Esophagus mucosa (tissue), 1 donor: ENCODE data around the gene MDGA2. TPM values are rescaled to one million over a fixed set of nuclear protein-coding genes. Genes with fewer than 3 reads are reported as not detected.
"Not testable (repeated sequence)": the region's sequence is repeated elsewhere in the genome, so short reads cannot be mapped to it uniquely, and the experiment has no call there.

Experiments used
- ATAC-seq: fragments of 200-7000 bp; cut with Tn5 transposase; one replicate; pipeline ENCODE4 v1.9.1; 2020
- total RNA-seq: library from RNA; stranded (reverse); gene quantifications from one replicate; pipeline ENCODE4 v1.2.4, GENCODE V29; 2023
- donor health status: DM: yes; HTN: yes; CAD: no.

The MDGA2 gene
- total RNA-seq, 1 donor from 2014 or later, result not detected

DNA sequence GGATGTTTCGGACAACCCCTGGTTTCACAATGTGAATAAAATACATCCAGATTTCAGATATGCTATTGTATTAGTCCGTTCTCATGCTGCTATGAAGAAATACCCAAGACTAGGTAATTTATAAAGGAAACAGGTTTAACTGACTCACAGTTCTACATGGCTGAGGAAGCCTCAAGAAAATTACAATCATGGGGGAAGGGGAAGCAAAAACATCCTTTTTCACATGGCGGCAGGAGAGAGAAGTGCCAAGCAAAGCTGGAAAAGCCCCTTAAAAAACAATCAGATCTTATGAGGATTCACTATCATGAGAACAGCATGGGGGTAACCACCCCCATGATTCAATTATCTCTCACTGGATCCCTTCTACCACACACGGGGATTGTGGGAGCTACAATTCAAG, 451.7 kb downstream of the MDGA2 start:
- no peak for ATAC-seq

DNA sequence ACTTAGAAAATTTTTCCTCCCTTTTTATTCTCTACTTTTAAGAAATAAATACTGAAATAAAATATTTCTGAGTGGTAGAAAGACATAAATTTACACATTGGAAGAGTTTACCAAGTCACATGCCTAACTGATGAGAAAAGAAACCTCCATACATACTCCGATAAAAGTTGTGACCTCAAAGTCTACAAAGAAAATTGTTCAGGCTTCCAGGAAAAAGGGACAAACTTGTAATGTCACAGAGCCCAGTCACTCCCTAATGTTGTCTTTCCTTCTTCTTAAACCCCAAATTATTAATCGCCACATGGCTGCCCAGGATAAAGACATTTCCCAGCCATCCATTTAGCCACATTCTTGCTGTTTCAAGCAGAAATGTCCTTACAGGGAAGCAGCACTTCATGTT, 455.3 kb downstream of the MDGA2 start:
- no peak for ATAC-seq

DNA sequence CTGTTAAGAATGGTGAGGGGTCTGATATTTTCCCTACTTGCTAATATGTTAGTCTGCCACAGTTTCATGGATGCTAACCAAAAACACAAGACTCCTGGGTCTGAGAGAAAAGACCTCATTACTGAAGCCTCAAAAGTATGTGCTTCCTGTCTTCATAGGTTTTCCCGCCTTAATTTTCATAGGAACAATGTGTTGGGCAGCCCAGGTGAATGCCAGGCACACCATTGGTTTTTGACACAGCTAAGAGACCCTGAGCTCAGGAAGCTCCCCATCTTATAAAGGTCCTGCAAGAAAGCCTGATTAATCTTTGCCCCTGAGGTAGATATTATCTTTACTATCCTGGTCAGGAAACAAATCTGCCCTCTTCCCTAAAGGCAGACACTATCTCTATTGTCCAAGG, 464.1 kb downstream of the MDGA2 start:
- ATAC-seq, result no peak

DNA sequence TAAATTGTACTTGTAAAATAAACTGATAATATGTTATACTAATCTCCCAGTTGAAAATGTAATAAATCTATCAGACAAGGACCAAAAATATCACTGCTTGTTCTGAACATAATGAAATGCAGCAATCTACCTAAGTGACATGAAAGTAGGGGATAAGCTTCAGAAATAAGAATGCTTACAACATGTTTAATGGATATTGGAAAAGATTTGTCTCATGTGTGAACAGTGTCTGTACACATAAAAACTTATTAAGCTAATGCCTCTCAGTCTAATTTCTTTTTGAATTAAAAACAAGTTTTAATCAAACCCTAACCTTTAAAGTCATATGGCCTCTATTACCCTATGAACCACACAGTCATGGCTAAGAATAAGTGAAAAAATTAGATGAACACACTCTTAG, 465.3 kb downstream of the MDGA2 start:
- ATAC-seq, result no peak

DNA sequence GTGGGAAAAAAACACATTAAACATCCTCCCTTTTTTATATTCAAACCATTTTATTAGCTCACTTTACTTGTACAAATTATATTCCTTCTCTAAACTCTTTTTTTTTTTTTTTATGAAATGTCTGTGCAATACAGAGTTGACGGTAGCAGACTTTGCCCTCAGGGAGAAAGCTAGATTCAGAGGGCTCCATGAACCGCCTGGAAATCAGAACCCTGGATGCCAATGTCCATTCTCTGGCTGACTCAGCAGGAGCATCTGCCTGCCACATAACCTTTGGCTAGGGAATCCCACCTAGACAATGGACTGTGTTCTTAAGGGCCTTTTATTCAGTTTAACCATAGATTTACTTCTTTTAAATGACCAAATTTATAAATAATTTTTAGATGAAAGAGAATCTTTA, 467.0 kb downstream of the MDGA2 start:
- ATAC-seq, result no peak

DNA sequence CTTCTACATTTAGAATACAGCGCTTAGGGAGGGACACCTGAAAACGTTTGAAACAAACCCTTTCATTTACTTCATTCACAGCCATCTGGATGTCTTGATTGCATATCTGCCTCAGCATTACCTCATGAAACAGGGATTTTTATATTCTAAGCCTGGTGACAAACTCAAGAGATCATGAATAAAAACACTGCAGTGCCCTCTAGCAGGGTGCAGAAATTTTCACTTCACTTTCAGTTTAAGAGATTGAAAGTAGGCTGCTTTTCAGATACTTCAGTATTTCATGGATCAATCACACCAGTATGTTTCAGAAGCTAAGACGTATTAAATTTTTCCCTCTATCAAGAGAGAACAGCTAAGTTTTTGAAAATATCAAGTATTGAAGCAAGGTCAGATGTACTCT, 467.8 kb downstream of the MDGA2 start:
- ATAC-seq, result no peak

DNA sequence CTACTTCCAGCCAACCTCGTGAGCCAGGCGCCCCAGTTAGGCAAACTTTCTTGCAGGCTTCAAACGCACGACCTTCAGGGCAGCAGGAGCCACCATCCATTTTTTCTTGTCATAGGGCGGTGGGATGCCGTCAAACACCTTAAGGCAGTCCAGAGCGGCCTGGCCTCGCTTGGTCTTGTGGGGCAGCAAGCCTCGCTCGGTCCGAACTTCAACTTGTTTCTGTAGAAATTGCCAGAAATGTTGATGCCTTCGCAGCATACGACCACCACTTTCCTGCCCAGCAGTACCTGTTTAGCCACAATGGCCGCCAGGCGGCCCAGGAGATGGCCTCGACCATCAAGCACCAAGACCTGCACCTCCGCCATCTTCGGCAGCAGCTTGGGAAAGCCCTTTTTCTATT, 474.7 kb downstream of the MDGA2 start:
- ATAC-seq, result no peak

DNA sequence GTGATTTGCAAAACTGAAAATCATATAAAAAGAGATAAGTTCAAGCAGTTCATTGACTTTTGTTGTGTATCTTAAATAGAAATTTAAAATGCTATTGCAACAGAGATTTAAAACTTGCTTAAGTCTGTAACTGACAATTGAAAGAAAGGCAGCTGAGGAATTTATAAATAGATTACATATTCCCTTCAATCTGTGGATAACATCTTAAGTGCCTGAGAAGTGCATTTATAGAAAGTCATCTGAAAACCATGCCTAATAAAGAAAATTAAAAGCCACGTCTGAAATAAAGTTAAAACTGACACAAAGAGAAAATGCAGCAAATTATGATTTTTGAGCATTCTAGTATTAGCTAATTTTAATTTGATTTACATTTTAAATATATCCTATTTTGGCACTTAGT, 479.8 kb downstream of the MDGA2 start:
- ATAC-seq, result no peak

DNA sequence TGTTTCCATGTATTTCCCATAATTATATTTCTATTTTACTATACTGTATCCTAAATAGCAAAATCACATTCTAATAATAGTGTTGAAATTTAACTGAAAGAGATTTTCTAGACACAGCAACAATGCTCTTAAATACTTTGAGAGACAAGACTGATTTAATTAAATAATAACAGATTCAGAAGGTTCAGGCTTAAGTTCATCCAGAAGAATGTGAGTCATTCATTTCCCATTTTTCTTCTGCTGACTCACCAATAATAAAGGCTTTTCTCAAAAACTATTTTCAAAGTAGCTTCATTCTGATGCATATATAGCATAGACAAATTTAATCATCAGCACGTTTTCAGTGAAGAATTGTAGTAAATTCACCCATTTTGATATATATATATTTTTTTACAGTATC, 481.4 kb downstream of the MDGA2 start:
- no peak for ATAC-seq

DNA sequence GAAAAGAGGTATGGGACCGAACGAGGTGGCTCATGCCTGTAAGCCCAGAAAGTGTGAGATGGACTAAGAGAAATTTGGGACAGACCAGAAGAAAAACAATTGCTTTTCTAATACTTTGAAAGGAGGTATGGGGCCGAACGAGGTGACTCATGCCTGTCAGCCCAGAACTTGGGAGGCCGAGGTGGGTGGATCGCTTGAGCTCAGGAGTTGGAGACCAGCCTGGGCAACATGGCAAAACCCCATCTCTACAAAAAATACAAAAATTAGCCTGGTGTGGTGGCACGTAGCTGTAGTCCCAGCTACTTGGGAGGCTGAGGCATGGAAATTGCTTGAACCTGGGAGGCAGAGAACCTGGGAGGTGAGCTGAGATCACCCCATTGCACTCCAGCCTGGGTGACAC, 483.2 kb downstream of the MDGA2 start:
- ATAC-seq, result not testable (repeated sequence)

DNA sequence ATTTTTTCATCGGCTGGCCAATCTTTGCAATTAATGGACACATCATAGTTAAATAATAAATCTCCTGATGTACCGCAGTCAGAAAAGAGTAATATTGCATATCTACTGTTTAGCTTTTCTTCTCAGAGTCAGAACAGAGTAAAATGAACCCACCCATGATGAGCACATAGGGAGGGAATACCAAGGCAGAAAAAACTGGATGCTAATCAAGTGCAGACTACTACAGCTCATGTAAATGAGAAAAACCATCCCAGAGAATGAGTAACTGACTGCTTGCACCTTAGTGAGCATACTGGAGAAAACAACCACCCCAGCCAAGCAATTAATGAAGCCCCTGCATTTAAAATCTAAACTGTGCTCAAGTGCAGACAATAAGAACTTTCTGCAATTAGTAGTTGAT, 483.7 kb downstream of the MDGA2 start:
- no peak for ATAC-seq

DNA sequence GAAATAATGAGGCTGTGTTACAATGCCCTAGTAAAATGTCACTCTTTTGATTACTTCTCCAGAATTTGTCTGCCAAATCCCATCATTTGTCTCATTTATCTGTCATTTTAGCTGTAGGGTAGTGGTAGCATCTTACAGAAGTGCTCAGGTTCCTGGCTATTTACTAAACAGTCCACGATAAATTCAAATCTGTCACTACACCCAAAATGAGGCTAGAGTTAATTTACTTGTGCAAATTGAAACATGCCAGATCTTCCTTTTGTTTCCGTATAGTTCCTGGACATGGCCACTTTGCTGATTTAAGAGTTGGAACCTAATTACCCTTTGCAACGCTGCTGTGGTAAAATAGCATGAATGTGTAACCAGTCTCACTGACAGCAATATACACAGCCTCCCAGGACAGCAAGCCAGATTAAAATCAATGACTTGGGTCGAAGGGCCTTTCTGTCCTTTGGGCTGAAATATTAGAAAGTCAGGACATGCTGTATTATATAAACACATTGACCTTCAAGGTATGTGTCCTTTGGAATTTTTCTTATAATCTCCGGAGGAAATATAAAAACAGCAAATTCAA, 485.4 kb downstream of the MDGA2 start:
- no peak for ATAC-seq

DNA sequence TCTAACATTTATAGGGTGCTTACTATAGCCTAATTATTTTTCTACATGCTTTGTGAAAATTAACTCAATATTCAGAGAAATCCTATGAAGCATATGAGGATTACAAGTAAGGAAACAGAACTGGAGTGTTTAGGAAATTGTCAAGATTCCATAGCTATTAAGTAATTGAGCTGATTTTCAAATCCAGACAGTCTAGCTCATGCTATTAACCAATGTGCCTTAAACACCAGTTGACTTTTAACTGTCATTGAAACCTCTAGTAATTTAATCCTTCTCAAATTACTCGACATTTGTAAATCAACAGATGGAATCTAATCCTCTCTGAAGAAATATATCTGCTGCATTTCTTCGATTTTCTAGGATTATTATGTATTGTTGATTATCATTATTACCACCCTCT, 488.9 kb downstream of the MDGA2 start:
- no peak for ATAC-seq

DNA sequence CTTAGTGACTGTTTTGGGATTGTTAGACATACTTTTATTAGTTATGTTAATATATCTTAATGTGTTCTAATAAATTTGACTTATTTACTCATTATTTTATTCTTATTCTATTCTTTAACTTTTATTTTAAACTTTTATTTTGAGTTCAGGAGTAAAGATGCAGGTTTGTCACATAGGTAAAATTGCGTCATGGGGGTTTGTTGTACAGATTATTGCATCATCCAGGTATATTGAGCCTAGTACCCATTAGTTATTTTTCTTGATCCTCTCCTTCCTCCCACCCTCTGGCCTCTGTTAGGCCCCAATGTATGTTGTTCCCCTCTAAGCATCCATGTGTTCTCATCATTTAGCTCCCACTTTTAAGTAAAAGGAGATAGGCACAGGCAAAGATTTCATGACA, 495.5 kb downstream of the MDGA2 start:
- no peak for ATAC-seq

DNA sequence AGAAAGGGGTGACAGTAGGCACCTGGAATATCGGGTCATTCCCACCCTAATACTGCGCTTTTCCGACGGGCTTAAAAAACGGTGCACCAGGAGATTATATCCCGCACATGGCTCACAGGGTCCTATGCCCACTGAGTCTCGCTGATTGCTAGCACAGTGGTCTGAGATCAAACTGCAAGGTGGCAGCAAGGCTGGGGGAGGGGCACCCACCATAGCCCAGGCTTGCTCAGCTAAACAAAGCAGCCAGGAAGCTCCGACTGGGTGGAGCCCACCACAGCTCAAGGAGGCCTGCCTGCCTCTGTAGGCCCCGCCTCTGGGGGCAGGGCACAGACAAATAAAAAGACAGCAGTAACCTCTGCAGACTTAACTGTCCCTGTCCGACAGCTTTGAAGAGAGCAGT, 503.5 kb downstream of the MDGA2 start:
- ATAC-seq, result not testable (repeated sequence)

DNA sequence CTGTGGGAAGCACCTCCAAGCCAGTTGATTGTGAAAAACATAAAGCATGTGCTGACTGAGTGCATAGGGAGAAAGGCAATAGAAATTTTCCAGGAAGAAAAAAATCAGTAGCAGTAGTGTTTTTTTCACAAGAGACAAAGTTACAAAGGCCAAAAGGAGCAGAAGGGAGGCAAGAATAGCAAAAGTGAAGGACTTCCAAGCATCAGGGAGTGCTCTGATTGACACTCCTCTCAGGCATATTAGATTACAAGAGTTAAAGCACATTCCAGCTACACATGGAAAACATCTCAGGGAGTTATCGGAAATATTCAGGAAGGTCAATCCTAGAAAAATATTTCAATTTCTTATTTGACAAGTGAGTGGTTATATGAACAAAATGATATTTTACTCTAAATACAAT, 508.0 kb downstream of the MDGA2 start:
- ATAC-seq, result no peak

DNA sequence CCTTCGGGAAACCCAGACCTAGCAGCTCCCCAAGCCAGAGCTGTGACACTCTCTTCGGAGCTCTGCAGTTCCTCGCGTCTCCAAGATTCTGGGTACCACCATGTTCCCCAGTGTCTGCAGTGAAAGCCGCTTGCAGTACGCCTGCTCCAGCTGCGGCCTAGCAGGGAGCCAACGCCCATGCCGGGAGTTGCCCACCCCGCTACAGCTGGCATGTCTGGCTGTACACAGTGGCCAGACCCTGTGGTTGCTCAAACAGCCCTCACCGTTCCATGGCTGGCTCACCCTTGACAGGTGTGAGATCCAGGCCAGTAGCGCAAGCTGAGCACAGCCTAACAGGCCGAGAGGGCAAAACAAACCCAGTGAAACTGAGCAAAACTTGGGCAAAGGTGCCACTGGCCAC, 520.0 kb downstream of the MDGA2 start:
- no peak for ATAC-seq

DNA sequence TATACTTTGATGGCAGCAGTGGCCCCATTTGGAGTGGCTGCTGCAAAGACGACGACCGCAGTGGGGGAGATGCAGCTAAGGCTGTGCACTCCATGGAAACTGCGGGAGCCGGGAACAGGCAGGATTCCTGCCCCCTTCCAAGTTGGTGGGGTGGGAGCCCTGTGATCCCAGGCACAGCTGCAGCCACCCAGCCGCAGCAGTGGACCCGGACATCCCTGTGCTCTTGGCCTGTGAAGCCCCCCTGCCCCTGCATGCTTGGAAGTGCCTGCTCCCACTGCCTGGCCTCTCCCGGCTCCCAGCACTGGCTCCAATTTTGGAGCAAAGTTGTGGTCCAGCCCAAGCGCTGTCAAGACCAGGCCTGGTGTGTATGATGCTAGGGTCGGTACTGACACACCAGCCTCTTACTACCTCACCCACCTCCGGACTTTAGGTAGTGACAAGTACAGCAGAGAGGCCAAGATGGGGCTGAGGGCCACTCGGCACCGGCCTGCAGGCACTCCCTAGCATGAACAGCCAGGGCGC, 521.1 kb downstream of the MDGA2 start:
- no peak for ATAC-seq

DNA sequence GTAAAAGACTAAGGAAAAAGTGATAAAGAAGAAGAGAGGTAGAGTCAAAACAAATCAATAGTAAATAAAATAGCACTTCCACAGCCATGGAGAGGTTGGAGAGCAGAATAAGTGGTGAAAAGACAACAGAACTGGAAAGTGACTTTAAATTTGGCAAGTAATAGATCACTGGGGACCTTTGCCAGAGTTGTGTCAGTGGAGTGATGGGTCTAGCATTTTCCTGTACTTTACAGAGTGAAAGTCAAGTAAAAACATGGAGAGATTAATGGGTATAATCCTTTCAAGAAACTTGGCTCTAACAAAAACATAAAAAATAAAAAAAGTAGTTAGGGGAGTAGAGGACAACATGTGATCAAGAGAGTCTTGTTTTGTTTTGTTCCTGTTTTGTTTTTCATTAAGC, 521.7 kb downstream of the MDGA2 start:
- no peak for ATAC-seq

DNA sequence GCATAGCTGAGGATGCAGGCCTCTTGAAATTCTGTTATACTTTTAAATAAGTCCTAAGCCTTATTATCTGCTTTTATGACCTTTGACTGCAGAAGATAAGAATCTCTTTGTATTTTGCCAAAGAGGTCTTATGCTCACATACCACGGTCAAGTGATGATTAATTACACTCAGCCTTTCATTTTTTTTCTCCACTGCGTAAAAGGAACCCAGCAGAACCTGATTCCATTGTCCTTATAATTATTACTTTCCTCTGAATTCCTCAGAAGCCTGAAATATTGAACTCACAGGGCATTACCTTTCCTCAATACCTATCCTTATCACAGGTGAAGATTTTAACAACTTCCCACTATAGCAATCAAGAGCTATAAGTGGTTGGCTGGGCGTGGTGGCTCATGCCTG, 525.1 kb downstream of the MDGA2 start:
- no peak for ATAC-seq

DNA sequence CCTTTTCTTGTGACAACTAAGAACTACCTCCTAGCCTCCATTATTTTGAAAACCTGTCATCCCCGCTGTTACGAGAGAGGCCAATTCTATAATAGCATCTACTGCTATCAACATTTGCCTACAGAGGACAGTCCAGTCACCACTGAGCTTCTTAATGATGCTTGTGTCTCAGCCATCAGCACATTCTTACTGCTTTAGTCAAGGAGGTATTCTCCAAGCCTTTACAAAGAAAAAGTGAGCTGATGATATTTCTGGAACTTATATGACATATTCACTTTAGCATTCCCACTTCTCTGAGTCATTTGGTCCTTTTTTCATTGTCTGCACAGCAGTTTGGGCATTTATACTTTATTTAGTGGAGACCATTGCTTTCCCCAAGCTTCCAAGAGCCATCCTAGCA, 526.1 kb downstream of the MDGA2 start:
- no peak for ATAC-seq

DNA sequence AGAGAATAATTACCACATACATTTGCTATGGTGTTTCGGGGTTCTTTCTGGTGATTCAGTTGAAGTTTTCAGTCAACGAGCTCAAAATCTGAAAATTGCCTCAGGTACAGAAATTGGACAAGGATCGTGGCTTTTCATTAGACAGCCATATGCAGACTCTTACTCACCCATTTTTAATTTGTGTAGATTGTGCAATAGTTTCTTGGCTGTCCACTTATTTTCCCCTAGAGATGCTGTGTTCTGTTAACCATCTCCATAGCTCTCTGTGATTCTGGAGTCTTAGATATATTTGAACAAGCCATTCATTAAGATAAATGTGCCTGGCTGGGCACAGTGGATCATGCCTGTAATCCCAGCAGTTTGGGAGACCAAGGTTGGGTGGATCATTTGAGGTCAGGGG, 526.7 kb downstream of the MDGA2 start:
- no peak for ATAC-seq

DNA sequence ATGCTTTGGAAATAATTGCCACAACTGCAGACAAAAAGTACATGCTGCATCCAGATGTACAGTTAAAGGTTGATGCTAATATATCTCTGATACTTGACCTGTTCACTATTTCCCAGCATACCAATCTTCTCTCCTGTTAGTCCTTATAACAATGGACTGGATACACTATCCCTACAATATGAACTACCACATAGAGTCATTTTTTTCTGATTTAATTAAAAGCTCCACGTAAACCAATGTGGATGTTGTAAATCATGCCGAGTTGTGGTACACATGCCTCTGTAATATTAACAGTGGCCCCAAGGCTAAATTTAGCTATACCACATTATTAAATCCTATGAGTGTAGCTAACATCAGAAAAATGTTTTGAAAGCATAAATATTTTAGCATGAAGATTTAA, 554.8 kb downstream of the MDGA2 start:
- no peak for ATAC-seq

DNA sequence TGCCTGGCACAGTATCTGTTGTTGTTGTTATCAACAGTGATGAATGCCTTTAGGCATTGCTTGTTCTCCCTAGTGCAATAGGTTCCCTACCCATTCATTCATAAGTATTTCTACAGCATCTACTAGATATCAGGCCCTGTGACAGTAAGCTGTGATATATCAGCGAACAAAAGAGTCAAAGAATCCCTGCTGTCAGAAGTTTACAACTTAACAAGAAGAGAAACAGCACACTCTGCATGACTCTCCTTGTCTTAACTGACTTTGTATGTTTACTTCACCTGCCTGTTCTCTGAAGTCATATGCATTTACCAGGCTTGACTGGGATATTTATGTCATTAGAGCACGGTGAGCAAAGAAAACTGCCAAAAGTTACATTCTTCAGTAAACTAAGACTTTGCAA, 571.6 kb downstream of the MDGA2 start:
- no peak for ATAC-seq

DNA sequence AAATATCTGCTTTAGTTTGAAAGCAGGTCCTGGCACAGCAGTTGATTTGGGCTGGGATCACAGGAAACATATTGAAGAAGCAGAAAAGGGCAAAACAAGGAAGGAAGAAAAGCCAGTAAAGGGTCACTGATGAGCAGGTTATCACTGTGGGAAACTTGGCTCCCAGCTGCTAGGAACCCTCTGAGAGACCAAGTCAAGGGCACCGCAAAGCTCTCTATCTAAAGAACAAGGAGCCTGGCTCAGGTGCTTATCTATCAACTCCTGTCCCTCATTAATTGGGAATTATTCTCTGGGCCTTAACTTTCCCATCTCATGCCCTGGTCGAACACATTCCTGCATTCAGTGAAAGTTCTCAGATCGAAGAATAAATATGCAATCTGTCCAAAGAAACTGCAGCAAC, 572.9 kb downstream of the MDGA2 start:
- no peak for ATAC-seq

DNA sequence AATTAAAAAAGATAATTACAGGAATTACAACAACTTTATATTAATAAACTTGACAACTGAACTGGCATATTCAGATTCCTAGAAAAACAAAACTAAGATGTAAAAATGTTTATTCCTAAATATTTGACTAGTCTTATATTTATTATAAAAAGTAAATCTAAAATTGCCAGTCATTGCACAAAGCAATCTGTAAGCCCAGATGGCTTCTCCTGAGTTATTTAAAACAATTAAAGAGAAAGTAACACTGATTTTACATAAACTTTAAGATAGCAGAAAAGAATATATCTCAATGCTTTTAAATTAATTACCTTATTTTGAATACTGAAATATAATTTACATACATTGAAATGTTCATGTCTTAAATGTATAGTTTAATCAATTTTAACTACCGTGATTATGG, 589.7 kb downstream of the MDGA2 start:
- no peak for ATAC-seq
